ENCODE results near the gene TRMT1.

- TF ChIP-seq EZH2 (IDR thresholded peaks at IDR 0.05; ENCODE audit: low read depth, unreplicated experiment) (no peak), REST (IDR thresholded peaks at IDR 0.05; ENCODE audit: unreplicated experiment) (no peak), CTCF (conservative IDR thresholded peaks at IDR 0.05; ENCODE audit: low read depth in 2 of 2) (no peak), JUNB (IDR thresholded peaks at IDR 0.05; ENCODE audit: unreplicated experiment) (no peak), ZNF331 (CRISPR knock-in tag; IDR thresholded peaks at IDR 0.05; ENCODE audit: low read depth) (no peak), POLR2AphosphoS5 (IDR thresholded peaks at IDR 0.05; ENCODE audit: low read depth) (peak; percentile 12; the same call in 1 of the 2 replicates), EZH2phosphoT487 (IDR thresholded peaks at IDR 0.05; ENCODE audit: unreplicated experiment) (no peak), CREB1 (CRISPR knock-in tag; IDR thresholded peaks at IDR 0.05; ENCODE audit: low read depth) (no peak), ETS1 (IDR thresholded peaks at IDR 0.05) (no peak)
Measured at GRCh38 chr19:13117772-13118423, 1.4 kb upstream of the TRMT1 start, which contains the start of gene NACC1.

Data from GM23338 (cell line).